ENCODE measurements around the gene ZMAT5. TPM values are rescaled to one million over a fixed set of nuclear protein-coding genes. Genes with fewer than 3 reads are reported as not detected.

Gene ZMAT5
- total and polyA plus RNA-seq, 2 of the 13 experiments (the other 11 are each of a cell fraction or from before 2014, with no cell fraction given) = 20.7 to 27.8 TPM

DNA sequence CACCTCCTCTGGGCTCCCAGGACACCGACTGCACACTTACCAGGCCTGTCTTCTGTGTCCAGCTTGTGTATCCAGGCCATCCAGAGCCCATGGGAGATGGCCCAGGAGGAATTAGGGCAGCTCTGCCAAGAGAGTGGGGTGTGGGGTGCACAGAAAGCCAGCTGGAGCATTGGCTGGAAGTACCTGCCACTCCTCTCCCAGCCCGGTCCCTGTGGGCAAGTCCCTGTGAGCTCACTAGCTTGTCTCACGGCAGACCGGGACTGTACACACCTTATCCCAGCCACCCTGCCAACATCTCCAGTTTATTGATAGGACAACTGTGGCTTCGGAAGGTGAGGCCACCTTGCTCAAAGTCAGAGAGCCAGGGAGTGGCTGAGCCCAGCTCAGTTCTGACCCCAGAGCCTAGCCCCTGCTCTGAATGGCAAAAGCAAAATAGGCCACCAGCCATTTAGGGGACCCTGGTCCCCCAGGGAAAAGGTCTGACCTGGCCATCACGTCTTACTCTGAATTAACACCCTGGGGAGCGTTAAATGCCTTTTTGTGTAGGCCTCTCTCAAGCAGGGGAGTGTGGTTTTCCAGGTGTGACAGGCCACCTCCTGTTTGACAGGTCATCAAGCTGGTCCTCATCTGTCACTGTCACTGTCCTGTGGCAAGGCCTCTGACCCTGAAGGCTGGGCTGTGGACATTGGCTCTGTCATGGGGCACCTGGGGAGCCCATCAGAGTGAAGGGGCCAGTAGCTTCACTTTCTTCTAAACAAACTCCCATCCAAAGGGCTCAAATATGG is 15.4 kb upstream of the ZMAT5 start (continued):
- TF ChIP-seq RFXAP (CRISPR knock-in tag; IDR thresholded peaks at IDR 0.05; ENCODE audit: borderline replicate concordance) = no peak
- no peak for TF ChIP-seq PRDM10 (CRISPR knock-in tag; IDR thresholded peaks at IDR 0.05; ENCODE audit: low read depth)
- TF ChIP-seq NR2F6 (IDR thresholded peaks at IDR 0.05) = peak; percentile 64
- peak; percentile 72; the same call in 1 of the 2 replicates for TF ChIP-seq NR2F6 (CRISPR knock-in tag; IDR thresholded peaks at IDR 0.05)
- no peak for TF ChIP-seq ZBTB46 (CRISPR knock-in tag; IDR thresholded peaks at IDR 0.05; ENCODE audit: borderline replicate concordance)
- no peak for TF ChIP-seq PHB2 (IDR thresholded peaks at IDR 0.05; ENCODE audit: partially characterized antibody)
- no peak for TF ChIP-seq LRRFIP1 (CRISPR knock-in tag; conservative IDR thresholded peaks at IDR 0.05)
- no peak for TF ChIP-seq AFF4 (CRISPR knock-in tag; IDR thresholded peaks at IDR 0.05)
- peak; percentile 85 for TF ChIP-seq SAP130 (CRISPR knock-in tag; IDR thresholded peaks at IDR 0.05; ENCODE audit: low read depth)
- TF ChIP-seq GFI1 (CRISPR knock-in tag; IDR thresholded peaks at IDR 0.05; ENCODE audit: borderline replicate concordance) = no peak
- TF ChIP-seq NONO (IDR thresholded peaks at IDR 0.05) = no peak
- TF ChIP-seq NONO (CRISPR knock-in tag; conservative IDR thresholded peaks at IDR 0.05) = no peak
- TF ChIP-seq FIP1L1 (IDR thresholded peaks at IDR 0.05; ENCODE audit: borderline replicate concordance, insufficient read depth, low read depth, low read length) = no peak
- TF ChIP-seq CENPX (CRISPR knock-in tag; IDR thresholded peaks at IDR 0.05) = no peak
- TF ChIP-seq, protein P1, sequence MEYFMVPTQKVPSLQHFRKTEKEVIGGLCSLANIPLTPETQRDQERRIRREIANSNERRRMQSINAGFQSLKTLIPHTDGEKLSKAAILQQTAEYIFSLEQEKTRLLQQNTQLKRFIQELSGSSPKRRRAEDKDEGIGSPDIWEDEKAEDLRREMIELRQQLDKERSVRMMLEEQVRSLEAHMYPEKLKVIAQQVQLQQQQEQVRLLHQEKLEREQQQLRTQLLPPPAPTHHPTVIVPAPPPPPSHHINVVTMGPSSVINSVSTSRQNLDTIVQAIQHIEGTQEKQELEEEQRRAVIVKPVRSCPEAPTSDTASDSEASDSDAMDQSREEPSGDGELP (IDR thresholded peaks at IDR 0.05; ENCODE audit: borderline replicate concordance, low read depth) = peak; percentile 55; the same call in 1 of the 2 replicates
- no peak for TF ChIP-seq ARID2 (CRISPR knock-in tag; IDR thresholded peaks at IDR 0.05; ENCODE audit: borderline replicate concordance)
